Duodenal mucosa (tissue), 2 donors: ENCODE data around the gene C19orf73.

Source experiments
- H3K27ac ChIP-seq: one replicate; pipeline ENCODE4 v1.7.0; 2013; ENCODE audit warnings: low read depth, low read length
- H3K27me3 ChIP-seq, 2 donors: one replicate each; pipeline ENCODE4 v1.7.0; 2013; ENCODE audit warnings: low read length in 2 of 2, control low read depth in 1 of 2; ENCODE audit not compliant: insufficient read depth in 2 of 2, control insufficient read depth in 1 of 2
- H3K36me3 ChIP-seq, 2 donors: one replicate each; pipeline ENCODE4 v1.7.0; 2013; ENCODE audit warnings: low read length in 2 of 2, control low read depth in 1 of 2; ENCODE audit not compliant: insufficient read depth in 2 of 2, control insufficient read depth in 1 of 2
- H3K4me1 ChIP-seq, 2 donors: one replicate each; pipeline ENCODE4 v1.7.0; 2013; ENCODE audit warnings: low read length in 2 of 2, control low read depth in 1 of 2; ENCODE audit not compliant: insufficient read depth in 2 of 2, control insufficient read depth in 1 of 2
- H3K4me3 ChIP-seq, 2 donors: one replicate each; pipeline ENCODE4 v1.7.0; 2013; ENCODE audit warnings: low read length in 2 of 2, low read depth in 1 of 2
- H3K9ac ChIP-seq, 2 donors: one replicate each; pipeline ENCODE4 v1.7.0; 2013; ENCODE audit warnings: low read length in 2 of 2, low read depth in 1 of 2
- H3K9me3 ChIP-seq, 2 donors: one replicate each; pipeline ENCODE4 v1.7.0; 2013; ENCODE audit warnings: low read length in 2 of 2, control low read depth in 1 of 2; ENCODE audit not compliant: control insufficient read depth in 1 of 2

Gene C19orf73

GRCh38 chr19:49111218-49111998, 7.5 kb downstream of the C19orf73 start:
- no peaks in the 10 kb centered on the region for H3K27me3 ChIP-seq
- no peak overlapping the region for H3K27ac ChIP-seq
- H3K9ac ChIP-seq, result no peak overlapping the region
- peaks cover 10 to 29% of the 10 kb centered on the region in 2 donors for H3K36me3 ChIP-seq
- H3K9me3 ChIP-seq, result no peaks in the 10 kb centered on the region
- H3K4me1 ChIP-seq, result peaks cover 5 to 15% of the 10 kb centered on the region in 2 donors
- no peak overlapping the region for H3K4me3 ChIP-seq

- H3K27me3 ChIP-seq, result no peaks in the 10 kb centered on the region
- H3K4me3 ChIP-seq, result no peak overlapping the region
- H3K27ac ChIP-seq, result no peak overlapping the region
- no peaks in the 10 kb centered on the region for H3K9me3 ChIP-seq
- no peak overlapping the region for H3K9ac ChIP-seq
- H3K36me3 ChIP-seq, result peaks cover 14 to 37% of the 10 kb centered on the region in 2 donors
- H3K4me1 ChIP-seq, result peaks cover 5 to 11% of the 10 kb centered on the region in 2 donors
Measured at GRCh38 chr19:49110567-49110966, 8.4 kb downstream of the C19orf73 start.

GRCh38 chr19:49109569-49110233, 9.2 kb downstream of the C19orf73 start:
- Histone ChIP-seq H3K9me3 (no peaks in the 10 kb centered on the region), H3K27me3 (no peaks in the 10 kb centered on the region), H3K27ac (no peak overlapping the region), H3K4me1 (peaks cover 5 to 6% of the 10 kb centered on the region in 2 donors), H3K9ac (no peak overlapping the region), H3K4me3 (no peak overlapping the region), H3K36me3 (peaks cover 18 to 45% of the 10 kb centered on the region in 2 donors)

- H3K4me3 ChIP-seq, result no peak overlapping the region
- no peaks in the 10 kb centered on the region for H3K9me3 ChIP-seq
- H3K4me1 ChIP-seq, result peaks cover 5 to 6% of the 10 kb centered on the region in 2 donors
- no peaks in the 10 kb centered on the region for H3K27me3 ChIP-seq
- peaks cover 18 to 52% of the 10 kb centered on the region in 2 donors for H3K36me3 ChIP-seq
- no peak overlapping the region for H3K27ac ChIP-seq
- no peak overlapping the region for H3K9ac ChIP-seq
Measured at GRCh38 chr19:49109051-49109450, 9.9 kb downstream of the C19orf73 start.

- peaks cover 18 to 60% of the 10 kb centered on the region in 2 donors for H3K36me3 ChIP-seq
- no peak overlapping the region for H3K9ac ChIP-seq
- no peaks in the 10 kb centered on the region for H3K4me1 ChIP-seq
- no peaks in the 10 kb centered on the region for H3K27me3 ChIP-seq
- no peak overlapping the region for H3K4me3 ChIP-seq
- no peak overlapping the region for H3K27ac ChIP-seq
- H3K9me3 ChIP-seq, result no peaks in the 10 kb centered on the region
Measured at GRCh38 chr19:49107625-49108459, 11.1 kb downstream of the C19orf73 start.

- Histone ChIP-seq H3K27ac (no peak overlapping the region), H3K9me3 (no peaks in the 10 kb centered on the region), H3K4me3 (no peak overlapping the region), H3K4me1 (no peaks in the 10 kb centered on the region), H3K27me3 (no peaks in the 10 kb centered on the region), H3K36me3 (peaks cover 21 to 69% of the 10 kb centered on the region in 2 donors), H3K9ac (no peak overlapping the region)
Measured at GRCh38 chr19:49106648-49107135, 12.3 kb downstream of the C19orf73 start.

GRCh38 chr19:49104229-49104864, 14.6 kb downstream of the C19orf73 start:
- no peaks in the 10 kb centered on the region for H3K4me1 ChIP-seq
- peaks cover 30 to 84% of the 10 kb centered on the region in 2 donors for H3K36me3 ChIP-seq
- H3K27ac ChIP-seq, result no peak overlapping the region
- H3K4me3 ChIP-seq, result no peak overlapping the region
- H3K9me3 ChIP-seq, result no peaks in the 10 kb centered on the region
- no peak overlapping the region for H3K9ac ChIP-seq
- no peaks in the 10 kb centered on the region for H3K27me3 ChIP-seq

- Histone ChIP-seq H3K9me3 (no peaks in the 10 kb centered on the region), H3K36me3 (peaks cover 31 to 83% of the 10 kb centered on the region in 2 donors), H3K9ac (no peak overlapping the region), H3K27ac (no peak overlapping the region), H3K4me3 (no peak overlapping the region), H3K27me3 (no peaks in the 10 kb centered on the region), H3K4me1 (no peaks in the 10 kb centered on the region)
Measured at GRCh38 chr19:49103331-49104085, 15.4 kb downstream of the C19orf73 start.

- H3K36me3 ChIP-seq, result peaks cover 32 to 86% of the 10 kb centered on the region in 2 donors
- no peaks in the 10 kb centered on the region for H3K27me3 ChIP-seq
- H3K9me3 ChIP-seq, result no peaks in the 10 kb centered on the region
- H3K4me3 ChIP-seq, result no peak overlapping the region
- H3K4me1 ChIP-seq, result no peaks in the 10 kb centered on the region
- H3K9ac ChIP-seq, result no peak overlapping the region
- H3K27ac ChIP-seq, result no peak overlapping the region
Measured at GRCh38 chr19:49102303-49102702, 16.6 kb downstream of the C19orf73 start.
